NT2/D1 (cell line): ENCODE results near the gene RAB4A.

Source experiments
- YY1 ChIP-seq: IDR thresholded peaks from 2 replicates; pipeline ENCODE4 v1.6.1; 2011; ENCODE audit not compliant: insufficient read length, insufficient read depth
- ZNF274 ChIP-seq: IDR thresholded peaks from 2 replicates; pipeline ENCODE4 v1.6.1; 2011; ENCODE audit warnings: mild to moderate bottlenecking, low read depth, low read length

DNA sequence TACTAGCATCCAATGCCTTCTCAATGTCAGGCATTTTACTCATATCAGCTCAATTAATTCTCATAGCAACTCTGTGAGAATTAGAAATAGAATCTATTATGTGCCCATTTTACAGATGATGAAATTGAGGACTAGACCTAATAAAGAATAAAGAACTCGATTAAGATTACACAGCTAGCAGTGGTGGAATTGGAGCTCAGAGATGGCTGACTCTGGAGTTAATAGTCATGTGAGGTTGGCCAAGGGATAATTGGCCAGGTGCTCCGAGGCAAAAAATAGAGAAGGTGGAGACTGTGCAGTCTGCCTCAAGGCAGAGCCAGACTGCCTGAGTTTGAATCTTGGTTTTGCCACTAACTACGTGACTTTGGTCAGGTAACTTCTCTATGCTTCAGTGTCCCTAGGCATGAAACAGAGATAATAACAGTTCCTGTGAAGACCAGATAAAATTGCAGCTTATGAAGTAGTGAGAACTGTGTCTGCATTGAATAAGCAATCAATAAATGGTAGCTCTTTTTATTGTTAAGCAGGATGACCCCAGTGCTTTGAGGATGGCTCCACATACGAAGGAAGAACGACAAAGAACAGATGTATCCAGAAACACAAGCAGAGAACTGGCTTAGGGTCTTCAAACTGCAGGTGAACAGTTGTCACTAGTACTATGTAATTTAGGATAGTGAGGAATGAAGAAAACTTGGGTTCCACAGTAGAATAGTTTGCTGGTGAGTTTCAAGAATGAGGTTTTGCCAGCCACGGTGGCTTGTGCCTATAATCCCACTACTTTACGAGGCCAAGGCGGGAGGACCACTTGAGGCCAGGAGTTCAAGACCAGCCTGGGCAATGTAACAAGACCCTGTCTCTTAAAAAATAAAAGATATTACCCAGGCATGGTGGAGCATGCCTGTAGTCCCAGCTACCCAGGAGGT, 78.8 kb downstream of the RAB4A start:
- TF ChIP-seq ZNF274 (no peak), YY1 (no peak)
